HG03565 (cell line): ENCODE results near the gene KRTAP1-3.
"Not testable (repeated sequence)": the region's sequence is repeated elsewhere in the genome, so short reads cannot be mapped to it uniquely, and the experiment has no call there.

Experiments used
- ATAC-seq: cut with Tn5 transposase; IDR thresholded peaks from one replicate; pipeline ENCODE4 v1.9.1; 2021; ENCODE audit warnings: mild to moderate bottlenecking, moderate library complexity; ENCODE audit not compliant: unreplicated experiment

KRTAP1-3 gene, protein sequence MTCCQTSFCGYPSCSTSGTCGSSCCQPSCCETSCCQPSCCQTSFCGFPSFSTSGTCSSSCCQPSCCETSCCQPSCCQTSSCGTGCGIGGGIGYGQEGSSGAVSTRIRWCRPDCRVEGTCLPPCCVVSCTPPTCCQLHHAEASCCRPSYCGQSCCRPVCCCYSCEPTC

DNA sequence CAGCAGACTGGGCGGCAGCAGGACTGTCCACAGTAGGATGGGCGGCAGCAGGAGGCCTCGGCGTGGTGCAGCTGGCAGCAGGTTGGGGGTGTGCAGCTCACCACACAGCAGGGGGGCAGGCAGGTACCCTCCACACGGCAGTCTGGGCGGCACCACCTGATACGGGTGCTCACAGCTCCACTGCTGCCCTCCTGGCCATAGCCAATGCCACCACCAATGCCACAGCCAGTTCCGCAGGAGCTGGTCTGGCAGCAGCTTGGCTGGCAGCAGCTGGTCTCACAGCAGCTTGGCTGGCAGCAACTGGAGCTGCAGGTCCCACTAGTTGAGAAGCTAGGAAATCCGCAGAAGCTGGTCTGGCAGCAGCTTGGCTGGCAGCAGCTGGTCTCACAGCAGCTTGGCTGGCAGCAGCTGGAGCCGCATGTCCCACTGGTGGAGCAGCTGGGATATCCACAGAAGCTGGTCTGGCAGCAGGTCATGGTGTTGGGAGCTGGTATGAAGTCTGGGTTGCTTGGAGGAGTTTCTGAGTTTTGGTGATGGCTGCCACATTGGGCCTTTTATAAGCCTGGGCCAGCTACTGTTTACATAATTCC lies at the start of gene KRTAP1-3:
Gene KRTAP1-3, minus strand, starts transcription at position 529 of the 590 bp plus-strand sequence. Its CDS starts 53 bp downstream, at position 476.
- not testable (repeated sequence) for ATAC-seq

DNA sequence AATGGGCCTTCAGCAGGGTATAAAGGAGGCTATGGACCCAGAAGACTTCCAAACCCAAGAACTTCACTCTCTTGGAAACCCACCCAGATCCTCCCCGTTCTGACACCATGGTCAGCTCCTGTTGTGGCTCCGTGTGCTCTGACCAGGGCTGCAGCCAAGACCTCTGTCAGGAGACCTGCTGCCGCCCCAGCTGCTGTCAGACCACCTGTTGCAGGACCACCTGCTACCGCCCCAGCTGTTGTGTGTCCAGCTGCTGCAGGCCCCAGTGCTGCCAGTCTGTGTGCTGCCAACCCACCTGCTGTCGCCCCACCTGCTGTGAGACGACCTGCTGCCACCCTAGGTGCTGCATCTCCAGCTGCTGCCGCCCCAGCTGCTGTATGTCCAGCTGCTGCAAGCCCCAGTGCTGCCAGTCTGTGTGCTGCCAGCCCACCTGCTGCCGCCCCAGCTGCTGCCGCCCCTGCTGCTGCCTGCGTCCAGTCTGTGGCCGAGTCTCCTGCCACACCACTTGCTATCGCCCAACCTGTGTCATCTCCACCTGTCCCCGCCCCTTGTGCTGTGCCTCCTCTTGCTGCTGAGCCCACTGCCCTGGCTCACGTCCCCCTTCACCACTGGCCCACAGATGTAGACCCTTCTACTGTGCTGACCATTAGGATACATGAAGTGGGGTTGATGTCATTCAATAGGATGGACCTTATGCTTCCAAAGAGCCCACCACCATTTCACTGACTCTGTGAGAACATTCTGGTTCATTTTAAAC lies 49.6 kb upstream of the KRTAP1-3 start, which contains the start of gene KRTAP4-7:
Gene KRTAP4-7, plus strand, starts transcription at position 51 of the 757 bp plus-strand sequence. Its CDS starts 57 bp downstream, at position 108.
- not testable (repeated sequence) for ATAC-seq

DNA sequence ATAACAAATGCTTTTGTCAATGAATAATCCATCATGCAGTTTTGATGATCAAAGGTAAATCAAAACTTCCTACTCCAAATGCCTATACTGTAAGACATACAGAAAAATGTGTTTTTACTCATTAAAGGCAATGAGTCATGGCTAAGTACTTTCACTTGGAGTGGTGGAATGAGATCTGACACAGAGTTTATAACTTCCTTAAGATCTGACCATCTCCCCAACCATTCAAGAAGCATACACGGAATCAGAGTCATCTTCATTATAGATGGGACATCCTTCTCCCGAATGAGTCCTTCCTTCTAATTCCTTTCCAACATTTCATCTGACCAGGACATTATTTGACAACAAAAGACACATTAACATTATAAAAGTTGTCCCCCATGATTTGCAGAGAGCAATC lies 48.8 kb upstream of the KRTAP1-3 start:
- not testable (repeated sequence) for ATAC-seq

DNA sequence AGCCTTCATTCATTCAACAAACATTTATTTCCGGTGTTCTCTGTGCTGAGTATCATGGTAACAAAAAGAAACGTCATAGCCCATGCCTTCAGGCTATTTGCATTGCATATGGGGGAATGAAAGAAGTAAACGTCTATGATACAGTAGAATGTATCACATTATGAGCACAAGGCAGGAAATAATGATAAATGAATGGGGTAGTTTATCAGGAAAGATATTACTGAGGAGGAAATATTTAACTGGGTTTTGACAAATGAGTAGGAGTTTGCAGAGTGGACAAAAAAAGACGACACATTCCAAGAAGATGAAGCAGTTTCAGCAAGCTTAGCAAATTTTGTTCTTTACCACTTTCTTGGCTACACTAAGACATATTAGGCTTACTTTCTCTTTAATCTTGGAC lies 48.0 kb upstream of the KRTAP1-3 start:
- no peak for ATAC-seq

DNA sequence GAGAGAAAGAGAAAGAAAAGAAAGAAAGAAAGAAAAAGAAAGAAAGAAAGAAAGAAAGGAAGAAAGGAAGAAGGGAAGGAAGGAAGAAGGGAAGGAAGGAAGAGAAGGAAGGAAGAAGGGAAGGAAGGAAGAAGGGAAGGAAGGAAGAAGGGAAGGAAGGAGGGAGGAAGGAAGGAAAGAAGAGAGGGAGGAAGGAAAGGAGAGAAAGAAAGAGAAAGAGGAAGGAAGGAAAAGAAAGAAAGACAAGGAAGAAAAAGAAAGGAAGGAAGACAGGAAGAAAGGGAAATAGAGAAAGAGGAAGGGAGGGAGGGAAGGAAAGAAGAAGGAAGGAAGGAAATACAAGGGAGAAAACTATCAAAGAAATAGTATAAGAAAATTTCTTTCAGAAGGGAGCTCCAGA lies 42.1 kb upstream of the KRTAP1-3 start:
- no peak for ATAC-seq

DNA sequence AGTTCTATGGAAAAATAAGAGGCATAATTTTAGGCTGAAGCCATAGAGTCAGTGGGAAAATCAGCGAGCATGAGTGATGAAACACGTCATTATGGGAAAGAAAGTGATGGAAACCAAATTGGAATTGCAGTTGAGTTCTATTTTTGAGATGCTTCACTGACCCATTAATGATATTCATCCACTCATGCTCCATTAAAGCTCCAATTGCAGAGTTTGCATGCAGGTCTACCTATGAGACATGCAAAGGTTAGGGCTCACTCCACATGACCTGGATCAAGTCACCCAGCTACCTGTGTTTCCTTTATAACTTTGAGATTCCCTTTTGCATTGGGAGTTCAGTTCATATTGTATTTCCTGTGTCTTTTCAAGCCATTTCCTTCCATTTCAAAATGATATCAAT lies 39.0 kb upstream of the KRTAP1-3 start:
- ATAC-seq, result no peak

DNA sequence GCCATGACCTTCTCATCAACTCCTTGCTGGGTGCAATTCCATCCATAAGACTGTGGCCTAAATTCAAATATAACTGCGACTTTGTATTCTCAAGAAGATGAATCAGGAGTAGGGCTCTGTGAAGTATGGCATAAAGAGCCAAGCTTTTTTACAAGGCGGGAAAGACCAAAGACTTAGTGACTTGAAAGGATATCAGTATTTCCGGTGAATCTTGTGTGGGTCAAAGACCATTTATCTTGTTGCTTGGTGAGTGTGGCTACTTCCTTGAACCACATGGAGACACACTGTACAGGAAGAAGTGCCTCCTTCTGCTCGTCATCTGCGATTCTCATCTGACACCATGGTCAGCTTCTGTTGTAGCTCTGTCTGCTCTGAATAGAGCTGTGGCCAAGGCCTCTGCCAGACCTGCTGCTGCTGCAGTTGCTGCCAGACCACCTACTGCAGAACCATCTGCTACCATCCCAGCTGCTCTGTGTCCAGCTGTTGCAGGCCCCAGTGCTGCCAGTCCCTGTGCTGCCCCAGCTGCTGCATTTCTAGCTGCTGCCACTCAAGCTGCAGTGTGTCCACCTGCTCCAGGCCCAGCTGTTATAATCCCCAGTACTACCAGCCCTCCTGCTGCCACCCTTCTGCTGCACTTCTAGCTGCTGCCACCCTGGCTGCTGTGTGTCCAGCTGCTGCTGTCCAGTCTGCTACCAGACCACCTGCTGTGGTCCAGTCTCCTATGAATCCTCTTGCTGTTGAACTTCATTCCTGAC lies 37.1 kb upstream of the KRTAP1-3 start:
- no peak for ATAC-seq

DNA sequence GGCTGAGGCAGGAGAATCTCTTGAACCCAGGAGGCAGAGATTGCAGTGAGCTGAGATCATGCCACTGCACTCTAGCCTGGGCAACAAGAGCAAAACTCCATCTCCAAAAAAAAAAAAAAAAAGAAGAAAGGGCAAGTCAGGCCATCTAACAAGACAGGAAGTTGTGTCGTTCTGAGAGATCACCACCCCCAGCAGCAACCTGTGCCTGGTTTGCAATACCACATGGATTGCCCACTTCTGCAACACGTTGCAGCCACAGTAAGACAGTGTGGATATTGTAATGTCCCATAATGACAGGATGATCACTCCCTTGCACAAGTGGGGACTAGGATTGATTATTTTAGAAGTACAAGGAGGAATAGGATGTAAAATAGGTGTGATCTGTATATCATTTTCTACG lies 34.4 kb upstream of the KRTAP1-3 start:
- no peak for ATAC-seq

DNA sequence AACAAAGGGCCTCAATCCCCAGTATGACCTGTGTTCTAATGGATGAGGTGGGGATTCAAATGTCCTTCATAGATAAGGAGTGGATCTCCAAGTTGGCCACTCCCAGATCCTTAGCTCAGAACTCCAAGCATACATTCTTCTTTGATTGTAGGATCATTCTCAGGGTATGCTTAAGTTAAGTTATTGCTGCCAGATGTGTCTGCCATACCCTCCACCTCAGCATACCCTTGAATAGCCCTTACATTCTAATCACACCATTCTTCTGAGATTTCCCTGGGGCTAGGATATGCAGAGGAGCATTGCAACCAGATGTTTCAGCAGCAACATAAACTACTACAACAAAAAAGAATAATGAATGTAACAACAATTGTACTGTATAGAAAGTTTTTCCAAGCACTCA lies 32.6 kb upstream of the KRTAP1-3 start:
- ATAC-seq, result no peak

DNA sequence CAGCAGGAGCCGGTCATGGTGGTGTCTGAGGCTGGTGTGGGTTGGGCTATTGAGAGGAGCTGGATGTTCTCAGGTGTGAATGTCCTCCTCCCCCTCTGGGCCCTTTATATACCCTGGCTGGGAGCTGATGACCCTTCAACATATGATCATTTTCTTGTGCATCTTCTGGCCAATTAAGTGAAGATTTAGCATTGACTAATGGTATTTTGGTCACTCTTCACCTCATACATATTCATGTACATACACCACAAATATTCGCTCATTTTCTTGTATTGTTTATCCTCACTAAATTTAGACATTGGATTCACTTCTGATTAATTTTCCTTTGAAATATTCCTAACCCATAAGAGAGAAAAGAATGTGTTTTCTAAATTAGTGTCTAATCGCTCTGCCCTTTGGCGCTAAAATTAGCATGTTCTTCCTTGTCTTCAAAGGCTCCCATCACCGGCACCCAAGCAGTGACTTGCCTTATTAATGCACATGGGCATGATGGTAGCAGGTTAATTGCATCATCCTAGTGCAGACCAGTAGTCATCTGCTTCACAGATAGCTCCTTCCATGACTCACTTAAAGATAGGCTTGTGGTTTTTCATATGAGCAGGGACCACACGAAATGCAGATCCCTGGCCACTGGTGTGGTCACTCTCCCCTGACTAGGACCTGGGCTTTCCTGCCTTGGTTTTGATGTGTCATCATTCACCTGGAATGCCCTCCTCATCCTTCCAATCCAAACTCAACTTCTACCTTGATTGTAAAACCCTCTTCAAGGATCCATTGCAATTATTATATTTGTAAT lies 31.4 kb upstream of the KRTAP1-3 start, which contains the start of gene KRTAP2-4:
Gene KRTAP2-4, minus strand, starts transcription at position 51 of the 796 bp plus-strand sequence. Its CDS starts 34 bp downstream, at position 17.
- no peak for ATAC-seq

DNA sequence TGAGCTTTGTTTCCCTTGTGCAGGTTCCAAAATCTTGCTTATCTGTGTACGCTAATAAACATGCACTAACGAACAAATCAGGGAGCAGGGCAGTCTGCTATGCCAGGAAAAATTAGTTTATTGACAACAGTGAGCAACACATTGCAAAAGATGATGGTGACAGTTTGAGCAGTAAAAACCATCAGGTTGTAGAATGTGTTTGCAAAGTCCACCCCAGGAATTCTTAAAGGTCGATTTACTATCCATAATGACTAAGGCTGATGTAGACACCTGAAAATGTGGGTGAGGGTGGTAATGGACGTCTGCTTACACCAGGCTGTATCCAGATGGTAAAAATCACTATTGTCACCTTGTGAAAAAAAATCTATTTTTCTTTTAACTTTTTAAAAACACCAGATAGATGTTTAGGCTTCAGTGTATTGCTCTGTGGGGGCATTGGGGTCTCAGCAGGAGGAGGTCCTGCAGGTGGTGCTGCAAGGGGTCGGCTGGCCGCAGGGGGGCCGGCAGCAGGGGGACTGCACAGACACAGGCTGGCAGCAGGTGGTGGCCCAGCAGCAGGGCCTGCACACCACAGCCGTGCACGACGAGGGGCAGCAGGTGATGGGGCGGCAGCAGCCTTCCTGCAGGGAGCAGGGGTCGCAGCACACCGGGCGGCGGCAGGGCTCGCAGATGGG lies 30.5 kb upstream of the KRTAP1-3 start:
- ATAC-seq, result not testable (repeated sequence)

DNA sequence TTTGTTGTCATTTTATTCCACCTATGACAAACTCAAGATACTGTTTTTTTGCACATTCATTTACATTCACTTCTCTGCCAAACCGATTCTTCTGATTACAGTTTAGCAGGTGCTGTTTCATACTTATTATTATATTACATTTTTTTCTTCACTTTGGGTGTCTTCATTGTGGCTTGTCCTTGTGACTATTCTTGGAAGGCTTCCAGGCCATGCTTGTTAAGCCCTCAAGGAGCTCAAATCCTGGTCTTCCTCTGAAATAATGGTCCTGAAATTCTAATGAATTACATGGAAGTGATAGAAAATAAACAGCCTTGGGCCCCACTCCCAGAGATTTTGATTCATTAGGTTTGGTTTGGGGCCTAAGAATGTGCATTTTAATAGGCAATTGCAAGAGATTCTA lies 29.6 kb upstream of the KRTAP1-3 start:
- ATAC-seq, result no peak

DNA sequence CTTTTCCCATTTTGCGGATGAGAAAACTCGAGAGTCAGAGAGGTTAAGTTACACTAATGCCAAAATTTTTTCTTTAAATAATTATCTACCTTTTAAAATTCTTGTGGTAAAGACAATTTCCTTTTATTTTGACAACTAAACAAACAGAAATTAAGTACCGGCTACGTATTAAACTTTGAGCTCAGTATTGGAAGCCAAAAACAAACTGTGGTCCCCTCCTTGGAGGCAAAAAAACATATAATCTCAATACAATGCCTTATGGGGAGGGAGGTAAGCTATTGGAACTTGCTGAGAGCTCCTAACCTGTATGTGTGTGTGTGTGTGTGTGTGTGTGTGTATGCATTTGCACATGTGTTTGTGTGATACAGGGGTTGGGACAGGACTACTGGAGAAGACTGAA lies 28.8 kb upstream of the KRTAP1-3 start:
- ATAC-seq, result no peak

DNA sequence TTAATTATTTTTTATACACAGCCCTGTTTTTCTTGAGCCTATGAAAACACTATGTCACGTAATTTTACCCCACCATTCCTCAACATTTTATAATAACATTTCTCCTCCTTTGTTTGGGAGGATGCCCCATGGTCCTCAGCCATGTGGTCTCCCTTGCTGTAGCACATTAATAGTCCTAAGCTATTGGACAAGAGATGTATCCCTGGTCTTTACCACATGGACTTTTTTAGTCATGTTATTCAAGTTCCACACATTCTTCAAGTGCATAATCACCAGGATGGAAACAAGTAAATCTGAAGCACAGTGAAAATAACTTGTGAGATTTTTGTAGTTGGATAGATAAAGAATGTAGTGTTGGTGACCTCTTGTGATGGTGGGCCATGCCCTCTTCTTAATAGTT lies 27.3 kb upstream of the KRTAP1-3 start:
- no peak for ATAC-seq

DNA sequence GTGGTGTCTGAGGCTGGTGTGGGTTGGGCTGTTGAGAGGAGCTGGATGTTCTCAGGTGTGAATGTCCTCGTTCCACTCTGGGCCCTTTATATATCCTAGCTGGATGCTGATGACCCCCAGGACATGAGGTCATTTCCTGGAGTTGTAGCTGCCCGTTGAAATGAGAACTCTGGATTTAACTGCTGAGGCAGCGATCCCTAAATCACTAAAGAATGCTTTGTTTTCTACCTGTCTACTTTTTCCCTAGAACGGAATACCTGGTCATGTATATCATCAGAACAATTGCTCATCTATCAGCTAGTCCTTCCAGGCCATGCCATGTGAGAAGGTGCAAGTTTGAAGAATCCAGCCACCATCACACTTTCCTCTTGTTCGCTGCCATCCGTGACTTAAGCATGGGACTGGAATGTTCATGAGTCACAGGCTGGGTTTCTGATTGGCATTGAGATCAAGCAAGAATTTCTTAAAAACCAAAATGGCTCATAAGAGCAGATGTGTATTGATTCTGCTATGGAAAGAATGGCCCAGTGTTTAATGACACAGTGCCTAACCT lies 25.5 kb upstream of the KRTAP1-3 start, which contains the start of gene KRTAP2-3:
Gene KRTAP2-3, minus strand, starts transcription at position 63 of the 553 bp plus-strand sequence. CDS start 64 bp downstream, outside the sequence.
- no peak for ATAC-seq

DNA sequence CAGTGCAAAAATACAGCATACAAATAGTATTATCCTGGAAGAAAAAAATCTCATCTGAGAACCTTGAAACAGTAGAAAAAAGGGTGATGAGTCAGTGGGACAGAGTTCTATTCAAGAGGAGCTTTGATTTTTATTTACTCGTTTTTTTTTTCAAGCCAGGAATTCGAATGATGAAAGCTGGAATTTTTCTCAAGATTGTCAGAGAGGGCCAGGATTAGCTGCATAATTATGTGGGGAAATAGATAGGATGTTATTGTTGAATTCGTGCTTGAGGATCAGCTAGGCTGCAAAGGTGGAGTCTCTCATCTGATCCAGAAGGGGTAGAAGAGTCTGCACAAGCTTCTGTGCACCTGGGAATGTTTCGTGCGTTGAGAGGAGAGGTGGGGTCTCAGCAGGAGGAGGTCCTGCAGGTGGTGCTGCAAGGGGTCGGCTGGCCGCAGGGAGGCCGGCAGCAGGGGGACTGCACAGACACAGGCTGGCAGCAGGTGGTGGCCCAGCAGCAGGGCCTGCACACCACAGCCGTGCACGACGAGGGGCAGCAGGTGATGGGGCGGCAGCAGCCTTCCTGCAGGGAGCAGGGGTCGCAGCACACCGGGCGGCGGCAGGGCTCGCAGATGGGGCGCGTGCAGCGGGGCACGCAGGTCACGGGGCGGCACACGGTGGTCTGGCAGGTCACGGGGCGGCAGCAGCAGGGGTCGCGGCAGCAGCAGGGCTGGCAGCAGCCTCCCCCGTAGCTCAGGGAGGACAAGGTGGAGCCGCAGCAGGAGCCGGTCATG lies 24.8 kb upstream of the KRTAP1-3 start:
- ATAC-seq, result not testable (repeated sequence)

DNA sequence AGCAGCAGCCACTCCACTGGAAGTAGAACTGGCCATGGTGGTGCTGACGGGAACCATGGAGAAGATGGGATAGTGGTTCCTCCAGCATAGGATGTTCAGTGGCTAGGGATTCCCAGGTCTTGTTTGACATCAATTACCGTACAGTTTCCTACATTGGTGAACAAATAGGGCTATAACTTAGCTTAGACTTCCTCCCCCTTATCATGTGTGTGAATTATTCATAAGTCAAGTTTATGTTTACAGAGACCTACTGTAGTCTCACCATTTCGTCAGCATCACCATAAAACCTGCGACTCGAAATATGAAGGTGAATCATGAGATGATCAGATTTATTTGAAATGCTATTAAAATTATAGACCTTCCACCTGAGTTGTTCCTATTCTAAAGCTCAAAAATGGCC lies 24.1 kb upstream of the KRTAP1-3 start:
- no peak for ATAC-seq

DNA sequence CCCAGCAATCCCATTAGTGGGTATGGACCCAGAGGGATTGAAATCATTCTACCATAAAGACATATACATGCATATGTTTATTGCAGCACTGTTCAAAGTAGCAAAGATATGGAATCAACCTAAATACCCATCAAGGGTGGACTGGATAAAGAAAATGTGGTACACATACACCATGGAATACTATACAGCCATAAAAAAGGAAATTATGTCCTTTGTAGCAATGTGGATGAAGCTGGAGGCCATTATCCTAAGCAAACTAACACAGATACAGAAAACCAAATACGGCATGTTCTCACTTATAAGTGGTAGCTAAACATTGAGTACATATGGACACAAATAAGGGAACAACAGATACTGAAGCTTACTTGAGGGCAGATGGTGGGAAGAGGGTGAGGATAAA lies 22.9 kb upstream of the KRTAP1-3 start:
- no peak for ATAC-seq

DNA sequence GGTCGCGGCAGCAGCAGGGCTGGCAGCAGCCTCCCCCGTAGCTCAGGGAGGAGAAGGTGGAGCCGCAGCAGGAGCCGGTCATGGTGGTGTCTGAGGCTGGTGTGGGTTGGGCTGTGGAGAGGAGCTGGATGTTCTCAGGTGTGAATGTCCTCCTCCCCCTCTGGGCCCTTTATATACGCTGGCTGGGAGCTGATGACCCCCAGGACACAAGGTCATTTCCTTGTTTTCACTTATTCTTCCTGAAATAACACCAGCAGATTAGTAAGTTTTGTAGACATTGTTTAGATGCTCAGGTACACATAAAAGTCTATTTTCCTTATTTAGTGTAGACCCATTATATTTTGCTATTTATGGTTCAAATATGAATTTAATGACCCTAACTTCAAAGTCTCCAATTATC lies 20.5 kb upstream of the KRTAP1-3 start, which contains the start of gene KRTAP2-2:
Gene KRTAP2-2, minus strand, starts transcription at position 101 of the 400 bp plus-strand sequence. Its CDS starts 19 bp downstream, at position 82.
- not testable (repeated sequence) for ATAC-seq
